GM08714 (cell line): ENCODE data around the gene OCA2.
"Not testable (repeated sequence)": the region's sequence is repeated elsewhere in the genome, so short reads cannot be mapped to it uniquely, and the experiment has no call there.

ENCODE experiments used
- H3K4me3 ChIP-seq: fragments of 200-500 bp; sonication (Bioruptor generic); 2 replicates; pipeline ENCODE4 v1.5.1; 2014; ENCODE audit warnings: mild to moderate bottlenecking, low read length, inconsistent platforms
- ZNF274 ChIP-seq: IDR thresholded peaks from 2 replicates; pipeline ENCODE4 v1.6.1; 2012; ENCODE audit warnings: mild to moderate bottlenecking, low read depth, low read length

The OCA2 gene

DNA sequence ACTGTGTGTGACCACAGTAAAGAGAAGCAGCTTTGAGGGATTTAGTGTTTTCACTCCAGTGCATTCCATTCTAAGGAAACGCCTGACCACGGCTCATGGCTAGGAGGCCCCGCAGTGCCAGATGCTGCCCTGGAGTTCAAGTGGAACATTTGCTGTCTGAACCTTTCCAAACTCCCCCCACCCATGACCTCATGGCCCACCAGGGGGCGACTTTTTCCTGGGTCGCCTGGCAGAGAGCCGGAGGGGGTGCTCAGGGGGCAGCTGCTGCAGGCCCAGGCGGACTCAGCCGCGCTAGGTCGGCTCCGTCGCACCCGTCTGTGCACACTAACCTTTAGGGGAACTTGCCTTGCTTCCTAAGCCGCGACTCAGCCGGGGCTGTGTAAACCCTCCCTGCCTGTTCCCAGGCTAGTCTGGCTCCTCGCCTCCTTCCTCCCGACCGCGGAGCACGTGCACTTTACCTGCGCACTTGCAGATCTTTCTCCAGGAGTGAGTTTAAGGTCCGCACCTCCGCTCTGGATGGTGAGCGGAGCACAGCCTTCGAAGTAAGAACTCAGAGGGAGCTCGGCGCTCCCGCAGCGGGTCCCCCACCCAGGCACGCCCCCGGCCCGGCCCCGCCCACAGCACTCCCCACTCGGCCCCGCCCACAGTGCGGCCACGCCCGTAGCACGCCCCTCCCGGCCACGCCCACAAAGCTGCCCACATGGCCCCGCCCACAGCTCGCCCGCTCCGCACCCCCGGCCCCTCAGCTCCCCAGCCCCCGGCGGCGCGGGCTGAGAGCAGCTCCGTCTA lies at the start of gene OCA2:
Gene OCA2 (minus strand): TSS at position 550 of the 789 bp plus-strand sequence. CDS start 17,441 bp downstream, outside the sequence.
- no peak for TF ChIP-seq ZNF274
- H3K4me3 ChIP-seq = no peak within 1 kb of the TSS

DNA sequence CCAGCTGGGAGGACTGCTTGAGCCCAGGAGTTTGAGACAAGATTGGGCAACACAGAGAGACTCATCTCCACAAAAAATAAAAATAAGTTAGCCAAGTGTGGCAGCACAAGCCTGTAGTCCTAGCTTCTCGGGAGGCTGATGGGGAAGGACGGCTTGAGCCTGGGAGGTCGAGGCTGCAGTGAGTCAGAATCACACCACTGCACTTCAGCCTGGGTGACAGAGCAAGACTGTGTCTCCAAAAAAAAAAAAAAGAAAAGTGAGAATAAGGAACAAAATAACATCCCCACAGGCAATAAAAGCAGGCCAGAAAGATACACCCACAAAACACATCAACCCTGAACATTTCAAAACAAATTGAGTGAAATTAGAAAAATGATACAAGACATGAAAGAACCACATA lies 48.7 kb upstream of the OCA2 start:
- H3K4me3 ChIP-seq = no peak overlapping the region
- no peak for TF ChIP-seq ZNF274

DNA sequence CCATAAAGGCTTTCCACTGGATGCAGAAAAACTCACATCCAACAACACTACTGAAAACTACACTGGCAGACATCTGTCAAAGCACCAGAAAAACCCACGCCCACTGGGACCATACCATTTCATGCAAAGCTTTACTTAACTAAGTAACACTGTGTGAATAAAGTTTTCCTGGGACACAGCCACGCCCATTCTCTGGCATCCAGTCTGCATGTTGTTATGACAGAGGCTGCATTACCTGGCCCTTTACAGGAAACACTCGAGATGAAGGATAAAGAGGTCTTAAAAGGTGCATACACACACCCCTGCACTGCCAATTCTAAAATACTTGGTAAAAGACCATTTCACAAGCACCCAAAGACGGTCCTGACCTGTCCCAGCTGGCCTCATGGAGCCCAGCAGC lies 46.3 kb upstream of the OCA2 start:
- H3K4me3 ChIP-seq = not testable (repeated sequence)

DNA sequence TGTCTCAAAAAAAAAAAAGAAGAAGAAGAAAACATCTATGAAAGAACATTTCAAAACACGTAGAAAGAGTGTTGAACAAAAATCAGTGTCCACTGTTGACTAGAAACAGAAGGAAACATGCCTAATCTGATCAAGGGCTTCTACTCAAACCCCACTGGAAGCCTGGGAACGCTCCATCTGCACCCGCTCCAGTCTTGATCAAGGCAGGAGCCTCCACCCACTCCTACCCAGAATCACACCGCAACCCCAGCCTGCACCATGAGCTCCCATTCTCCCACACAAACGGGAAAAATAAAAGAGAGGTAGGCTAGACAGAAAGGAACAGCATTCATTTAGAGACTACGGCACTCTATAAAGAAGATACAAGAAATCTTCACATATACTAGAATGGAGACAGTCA lies 40.9 kb upstream of the OCA2 start:
- H3K4me3 ChIP-seq = no peak overlapping the region
- no peak for TF ChIP-seq ZNF274

DNA sequence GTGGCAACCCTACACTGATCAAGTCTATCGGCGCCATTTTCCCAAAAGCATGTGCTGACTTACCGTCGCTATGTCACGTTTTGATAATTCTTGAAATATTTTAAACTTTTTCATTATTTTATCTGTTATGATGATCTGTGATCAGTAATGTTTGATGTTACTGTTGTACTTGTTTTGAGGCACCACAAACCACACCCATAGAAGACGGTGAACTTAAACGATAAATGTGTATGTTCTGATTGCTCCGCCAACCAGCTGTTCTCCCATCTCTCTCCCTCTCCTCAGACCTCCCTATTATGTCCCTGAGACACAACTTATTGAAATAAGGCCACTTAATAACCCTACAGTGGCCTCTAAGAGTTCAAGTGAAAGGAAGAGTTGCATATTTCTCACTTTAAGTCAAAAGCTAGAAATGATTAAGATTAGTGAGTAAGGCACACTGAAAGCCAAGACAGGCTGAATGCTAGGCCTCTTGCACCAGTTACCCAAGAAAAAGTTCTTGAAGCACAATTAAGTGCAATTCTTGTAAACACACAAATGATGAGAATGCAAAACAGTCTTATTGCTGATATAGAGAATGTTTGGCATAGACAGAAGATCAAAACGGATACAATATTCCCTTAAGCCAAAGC lies 38.4 kb upstream of the OCA2 start:
- not testable (repeated sequence) for H3K4me3 ChIP-seq

DNA sequence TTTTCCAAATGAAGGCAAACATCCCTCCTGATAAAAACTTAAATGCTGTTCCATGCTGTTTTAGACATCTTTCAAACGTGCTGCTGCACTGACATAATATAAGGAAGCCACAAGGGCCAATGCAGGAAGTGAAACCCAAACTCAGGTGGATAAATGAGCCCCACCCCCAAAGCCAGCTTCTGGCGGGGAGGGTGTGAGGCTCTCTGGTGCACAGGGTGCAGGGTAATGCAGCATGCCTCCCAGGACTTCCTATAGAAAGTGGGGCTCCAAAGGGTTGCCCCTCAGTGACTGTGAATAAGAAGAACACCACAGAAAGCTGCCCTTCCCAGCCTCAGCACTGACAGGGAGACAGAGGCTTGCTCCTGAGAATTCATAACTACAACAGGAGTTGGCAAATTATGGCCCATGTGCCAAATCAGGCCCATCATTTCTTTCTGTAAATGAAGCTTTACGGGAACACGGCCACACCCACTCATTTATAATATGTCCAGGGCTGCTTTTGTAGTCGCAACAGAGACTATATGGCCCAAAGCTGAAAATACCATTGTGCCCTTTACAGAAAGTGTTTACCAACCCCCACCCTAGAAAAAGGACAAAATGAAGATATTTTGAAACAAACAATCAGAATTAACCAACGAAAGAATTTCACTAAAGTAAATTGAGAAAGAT lies 37.3 kb upstream of the OCA2 start:
- not testable (repeated sequence) for H3K4me3 ChIP-seq

DNA sequence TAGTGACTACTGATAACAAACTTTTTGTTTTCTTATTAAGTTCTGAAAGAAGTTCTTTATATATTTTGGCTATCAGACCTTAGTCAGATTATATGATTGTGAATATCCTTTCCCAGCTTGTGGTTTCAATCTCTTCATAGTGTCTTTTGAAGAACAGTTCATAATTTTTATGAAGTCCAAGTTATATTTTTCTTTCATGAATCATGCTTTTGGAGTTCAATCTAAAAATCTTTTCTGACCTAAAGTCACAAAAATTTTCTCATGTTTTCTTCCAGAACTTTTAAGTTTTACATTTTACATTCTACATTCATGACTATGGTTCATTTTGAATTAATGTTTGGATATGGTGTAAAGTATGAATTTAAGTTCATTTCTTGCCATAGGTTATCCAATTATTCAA lies 34.2 kb upstream of the OCA2 start:
- H3K4me3 ChIP-seq = no peak overlapping the region
- TF ChIP-seq ZNF274 = no peak

DNA sequence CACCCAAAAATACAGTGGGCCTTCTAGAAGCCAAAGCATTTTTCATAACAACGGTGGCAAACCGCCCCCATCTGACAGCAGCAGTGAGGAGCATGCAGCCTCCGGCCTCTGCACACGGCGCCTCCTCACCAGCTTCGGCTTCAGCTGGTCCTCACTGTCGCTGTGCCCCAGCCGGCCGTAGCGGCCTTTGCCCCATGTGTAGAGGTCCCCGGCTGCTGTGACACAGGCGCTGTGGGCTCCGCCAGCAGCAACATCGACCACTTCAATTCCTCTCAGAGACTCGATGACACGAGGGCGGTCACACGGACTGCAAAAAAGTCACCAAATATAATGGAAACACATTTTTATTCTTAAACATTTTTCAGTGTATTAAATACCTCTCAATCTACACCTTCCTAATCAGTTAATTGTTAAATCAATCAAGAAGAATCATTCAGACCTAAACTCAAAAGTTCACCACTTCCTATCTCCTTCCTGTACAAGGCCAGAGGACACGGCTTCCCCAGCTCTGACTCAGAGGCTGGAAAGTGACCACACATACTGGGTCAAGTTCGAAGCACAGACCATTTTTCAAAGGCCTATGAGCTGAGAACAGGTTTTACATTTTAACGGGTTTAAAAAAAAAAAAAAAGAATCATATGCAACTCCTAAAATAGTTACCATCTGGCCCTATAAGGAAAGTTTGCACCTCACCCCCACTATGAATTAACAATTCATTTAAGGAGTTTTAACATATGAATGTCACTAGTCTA lies 33.6 kb upstream of the OCA2 start:
- H3K4me3 ChIP-seq = no peak overlapping the region
- no peak for TF ChIP-seq ZNF274

DNA sequence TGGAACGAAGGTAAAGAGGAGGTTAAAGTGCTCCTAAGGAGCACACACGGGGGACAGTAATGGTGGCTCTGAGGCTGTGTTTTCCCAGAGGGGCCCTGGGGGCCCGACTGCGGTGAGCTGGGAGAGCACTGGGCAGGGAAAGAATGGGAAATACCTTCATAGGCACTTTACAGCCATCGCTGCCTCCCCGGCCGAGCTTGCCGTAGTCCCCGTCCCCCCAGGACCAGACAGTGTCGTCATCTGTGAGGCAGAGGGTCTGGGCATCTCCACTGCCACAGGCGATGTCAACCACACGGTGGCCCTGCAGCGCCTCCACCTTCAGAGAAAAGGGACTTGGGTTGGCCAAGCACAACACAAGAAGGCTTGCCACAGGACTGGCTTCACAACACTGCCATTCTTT lies 32.8 kb upstream of the OCA2 start:
- TF ChIP-seq ZNF274 = no peak
- no peak overlapping the region for H3K4me3 ChIP-seq

DNA sequence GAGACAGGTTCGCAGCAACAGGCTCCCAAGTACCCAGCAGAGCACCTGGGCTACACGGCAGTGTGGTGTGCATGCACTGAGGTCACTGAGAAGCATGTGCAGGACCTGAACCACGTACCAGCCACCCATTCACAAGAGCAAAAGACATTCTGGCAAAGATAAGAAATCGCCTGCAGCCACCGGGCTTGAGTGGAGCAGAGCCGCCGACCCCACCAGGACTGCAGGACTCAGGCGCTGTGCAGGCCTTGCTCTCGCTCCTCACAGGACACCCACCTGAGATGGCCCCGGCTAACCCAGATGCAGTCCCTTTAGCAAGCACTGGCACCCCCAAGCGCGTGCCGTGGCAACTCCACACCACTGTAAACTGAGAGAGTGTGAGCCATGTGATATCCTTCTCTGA lies 32.3 kb upstream of the OCA2 start:
- no peak for TF ChIP-seq ZNF274

DNA sequence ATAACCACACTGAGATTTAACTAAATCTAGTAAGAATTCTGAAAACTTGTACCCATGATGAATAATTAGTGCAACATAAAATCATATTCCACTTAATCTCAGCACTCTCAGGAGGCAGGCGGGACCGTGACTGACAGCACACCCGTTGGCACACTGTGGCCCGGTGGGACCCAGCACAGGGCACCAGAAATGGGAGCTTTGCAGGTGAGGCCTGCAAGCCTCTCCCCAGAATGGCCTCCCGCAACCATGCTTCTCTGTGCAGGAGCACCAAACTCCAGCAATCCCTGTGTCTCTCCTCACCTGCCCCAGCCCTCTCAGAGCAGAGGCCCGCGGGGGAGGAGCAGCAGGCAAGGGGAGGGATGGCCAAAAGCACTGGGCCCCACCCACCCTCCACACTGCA lies 31.5 kb upstream of the OCA2 start:
- TF ChIP-seq ZNF274 = no peak
- no peak overlapping the region for H3K4me3 ChIP-seq

More for the DNA sequence above, 32.3 kb upstream of the OCA2 start:
- no peak overlapping the region for H3K4me3 ChIP-seq

DNA sequence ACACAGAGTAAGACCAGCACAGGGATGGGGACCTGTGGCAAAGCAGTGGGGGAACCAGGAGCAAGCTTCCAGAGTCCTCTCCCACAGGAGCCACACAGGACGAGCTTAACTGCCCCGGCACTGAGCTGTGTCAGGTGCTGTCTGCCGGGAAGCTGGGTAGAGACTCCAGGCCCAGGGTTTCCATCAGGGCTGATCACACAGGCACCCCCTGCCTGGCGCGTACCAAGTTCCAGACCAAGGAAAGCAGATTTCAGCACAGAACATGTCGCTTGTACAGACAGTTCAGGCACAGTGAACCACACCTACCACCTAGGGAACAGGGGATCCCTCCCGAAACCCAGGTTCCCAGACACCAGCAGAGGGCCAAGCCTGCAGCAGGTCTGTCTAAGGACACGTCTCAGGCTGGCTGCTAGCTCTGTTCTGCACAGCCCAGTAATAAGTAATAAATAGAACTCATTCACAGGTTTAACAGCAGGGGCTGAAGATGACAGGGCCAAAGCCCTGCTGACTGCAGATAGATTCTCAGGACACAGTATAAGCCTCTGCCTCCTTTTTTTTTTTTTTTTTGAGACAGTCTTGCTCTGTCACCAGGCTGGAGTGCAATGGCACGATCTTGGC lies 30.2 kb upstream of the OCA2 start:
- TF ChIP-seq ZNF274 = no peak

DNA sequence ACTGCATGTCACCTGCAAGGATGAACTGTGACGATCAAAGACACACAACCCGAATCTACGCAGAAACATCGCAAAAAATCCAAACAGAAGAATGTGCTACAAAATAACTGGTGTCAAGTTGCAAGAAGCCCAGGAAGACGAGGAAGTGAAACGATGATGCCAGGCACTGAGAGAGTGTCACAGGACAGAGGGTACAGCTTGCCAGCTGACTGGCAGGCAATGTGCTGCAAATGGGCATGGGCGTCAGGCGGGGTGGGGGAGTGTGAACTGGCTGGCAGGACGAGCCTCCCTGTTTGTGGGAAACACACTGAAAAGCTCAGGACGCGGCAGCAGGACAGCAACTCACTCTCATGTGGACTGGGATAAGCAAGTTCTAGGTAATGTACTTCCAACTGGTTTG lies 28.9 kb upstream of the OCA2 start:
- no peak for TF ChIP-seq ZNF274
- no peak overlapping the region for H3K4me3 ChIP-seq

More for the DNA sequence above, 30.2 kb upstream of the OCA2 start:
- no peak overlapping the region for H3K4me3 ChIP-seq

DNA sequence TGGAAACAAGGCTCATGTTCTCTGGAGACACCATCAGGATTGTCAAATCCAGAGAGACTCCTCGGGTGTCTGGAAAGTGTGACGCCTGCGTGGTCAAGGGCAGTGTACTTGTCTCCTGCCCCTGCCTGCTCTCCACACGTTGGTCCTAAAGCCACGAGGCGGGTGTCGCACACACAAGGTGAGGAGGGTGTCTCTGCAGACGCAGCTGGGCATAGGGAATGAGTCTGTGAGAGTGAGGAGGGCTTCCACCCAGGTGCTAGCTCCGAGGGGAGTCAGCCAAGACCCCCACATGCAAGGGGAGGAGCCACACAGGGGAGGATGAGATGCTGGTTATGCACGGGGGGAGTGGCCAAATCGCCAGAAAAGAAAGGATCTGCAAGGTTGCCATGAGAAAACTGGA lies 27.9 kb upstream of the OCA2 start:
- H3K4me3 ChIP-seq = no peak overlapping the region
- no peak for TF ChIP-seq ZNF274
